Myocyte (in vitro differentiated cells): ENCODE results near the gene TMCC2. TPM values are rescaled to one million over a fixed set of nuclear protein-coding genes. Genes with fewer than 3 reads are reported as not detected.
"Not testable (repeated sequence)": the region's sequence is repeated elsewhere in the genome, so short reads cannot be mapped to it uniquely, and the experiment has no call there.

ENCODE experiments used
- DNase-seq: peaks from one replicate; pipeline ENCODE4 v3.0.0-alpha.2; 2012; ENCODE audit warnings: low read depth
- total RNA-seq: library from RNA; depleted of rRNA; stranded (reverse); fragments of >200 nt; gene quantifications from 2 replicates; pipeline ENCODE4 v1.2.3, GENCODE V29; 2014

TMCC2 gene
- total RNA-seq, 1 donor from 2014 or later = 24.0 TPM

DNA sequence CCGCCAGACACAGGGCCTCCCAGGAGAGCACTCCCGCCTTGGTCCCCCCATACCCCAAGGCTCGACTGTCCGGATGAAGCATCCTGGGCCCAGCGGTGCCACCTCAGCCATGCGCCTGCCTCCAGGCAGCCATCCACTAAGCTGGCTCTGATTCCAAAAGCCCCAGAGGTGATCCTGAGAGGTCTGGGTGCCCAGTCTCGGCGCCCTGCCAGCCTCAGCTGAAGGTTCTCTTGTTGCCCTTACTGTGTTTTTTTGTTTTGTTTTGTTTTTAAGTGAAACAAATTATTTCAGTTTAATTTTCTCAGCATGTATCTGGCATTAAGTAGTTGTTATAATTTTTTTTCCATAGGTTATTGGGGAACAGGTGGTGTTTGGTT, 48.9 kb downstream of the TMCC2 start:
- no peak for DNase-seq

- no peak for DNase-seq
Observed at GRCh38 chr1:205279986-205280385, 52.2 kb downstream of the TMCC2 start.

GRCh38 chr1:205280666-205281395, 53.1 kb downstream of the TMCC2 start:
- DNase-seq = not testable (repeated sequence)

DNA sequence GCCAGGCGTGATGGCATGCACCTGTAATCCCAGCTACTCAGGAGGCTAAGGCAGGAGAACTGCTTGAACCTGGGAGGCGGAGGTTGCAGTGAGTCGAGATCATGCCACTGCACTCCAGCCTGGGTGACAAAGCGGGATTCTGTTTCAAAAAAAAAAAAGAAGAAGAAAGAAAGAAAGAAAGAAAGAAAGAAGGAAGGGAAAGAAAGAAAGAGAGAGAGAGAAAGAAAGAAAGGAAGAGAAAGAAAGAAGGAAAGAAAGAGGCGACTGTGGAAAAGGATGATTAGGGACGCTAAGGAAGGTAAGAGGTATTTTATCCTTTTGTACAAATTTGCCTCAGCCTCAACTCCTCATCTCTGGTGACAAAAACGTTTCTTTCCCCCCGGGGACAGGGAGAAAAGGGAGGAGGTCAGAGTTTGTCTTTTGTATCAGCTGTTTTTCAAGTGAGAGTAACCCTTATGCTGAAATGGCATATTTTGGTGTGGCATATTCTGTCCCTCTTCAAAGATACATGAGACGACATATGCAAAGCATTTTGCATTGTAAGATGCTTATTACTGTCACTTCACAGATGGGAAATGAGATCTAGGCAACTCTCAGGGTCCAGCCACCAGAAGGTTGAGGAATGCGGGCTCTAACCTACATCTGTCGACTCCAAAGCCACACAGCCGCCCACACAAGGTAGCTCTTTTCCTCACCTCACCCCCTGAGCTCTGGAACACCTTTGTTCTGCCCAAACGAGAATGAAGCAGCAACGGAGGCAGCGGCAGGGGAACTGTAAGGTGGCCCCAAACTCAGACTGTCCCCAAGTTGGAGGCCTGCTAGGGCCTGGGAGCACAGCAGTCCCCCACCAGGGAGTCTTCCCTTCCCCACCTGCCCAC, 55.8 kb downstream of the TMCC2 start:
- no peak for DNase-seq

- peak; percentile 98 for DNase-seq
Observed at GRCh38 chr1:205284420-205285144, 56.8 kb downstream of the TMCC2 start.

DNA sequence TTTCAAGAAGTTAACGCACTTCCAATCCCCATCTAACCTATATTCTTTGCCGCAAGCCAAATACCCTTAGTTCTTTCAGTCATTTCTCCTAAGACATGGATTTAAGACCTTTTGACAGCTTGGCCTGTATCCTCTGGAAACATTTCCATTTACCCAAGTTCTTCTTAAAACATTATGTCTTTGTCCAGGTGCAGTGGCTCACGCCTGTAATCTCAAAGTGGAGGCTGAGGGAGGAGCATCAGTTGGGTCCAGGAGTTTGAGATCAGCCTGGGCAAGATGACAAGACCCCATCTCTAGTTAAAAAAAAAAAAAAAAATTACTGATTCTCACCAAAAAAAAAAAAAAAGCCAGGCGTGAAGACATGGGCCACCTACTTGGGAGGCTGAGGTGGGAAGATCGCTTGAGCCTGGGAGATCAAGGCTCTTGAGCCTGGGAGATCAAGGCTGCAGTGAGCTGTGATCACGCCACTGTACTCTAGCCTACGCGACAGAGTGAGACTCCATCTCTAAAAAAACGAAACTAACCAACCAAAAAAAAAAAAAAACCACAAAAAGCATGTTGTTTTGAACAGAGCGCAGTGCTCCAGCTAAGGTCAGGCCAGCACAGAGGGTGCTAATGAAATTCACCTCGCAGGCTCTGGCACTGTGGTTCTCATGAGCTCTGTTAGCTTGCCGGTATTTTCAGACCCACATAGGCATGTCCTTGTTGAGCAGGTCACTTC, 57.8 kb downstream of the TMCC2 start:
- no peak for DNase-seq

DNA sequence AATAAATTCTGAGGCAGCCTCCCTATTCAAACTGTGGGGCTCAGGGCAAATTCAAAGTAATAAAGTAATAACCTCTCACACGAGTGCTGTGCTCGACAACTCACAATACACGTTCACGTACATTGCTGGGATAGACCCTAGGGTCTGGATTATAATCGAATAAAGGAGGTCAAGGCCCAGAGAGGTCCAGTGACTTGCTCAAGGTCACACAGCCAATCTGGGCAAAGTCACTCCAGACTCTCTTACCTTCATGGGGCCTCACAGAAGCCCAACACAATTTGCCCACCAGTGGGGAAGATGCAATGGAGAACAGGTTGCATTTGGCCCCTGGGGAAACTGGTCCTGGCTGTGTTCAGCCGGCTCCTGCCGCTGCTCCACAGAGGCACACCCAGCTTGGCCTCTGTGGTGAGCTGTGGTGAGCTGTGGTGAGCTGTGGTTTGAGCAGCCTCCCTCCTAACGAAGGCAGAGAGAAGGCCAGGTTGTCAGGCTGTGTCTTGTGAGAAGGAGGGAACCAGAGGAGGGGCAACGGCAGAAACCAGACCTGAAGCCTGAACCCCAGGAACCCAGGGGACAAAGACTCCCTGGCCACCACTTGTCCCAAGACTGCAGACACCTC, 58.7 kb downstream of the TMCC2 start:
- peak; percentile 92 for DNase-seq

GRCh38 chr1:205287076-205287475, 59.3 kb downstream of the TMCC2 start:
- no peak for DNase-seq

- DNase-seq = peak; percentile 93
Observed at GRCh38 chr1:205287767-205288559, 60.2 kb downstream of the TMCC2 start.

GRCh38 chr1:205291596-205291995, 63.9 kb downstream of the TMCC2 start:
- no peak for DNase-seq

- no peak for DNase-seq
Observed at GRCh38 chr1:205293350-205294074, 65.8 kb downstream of the TMCC2 start.

GRCh38 chr1:205294175-205294917, 66.6 kb downstream of the TMCC2 start:
- peak; percentile 85 for DNase-seq

DNA sequence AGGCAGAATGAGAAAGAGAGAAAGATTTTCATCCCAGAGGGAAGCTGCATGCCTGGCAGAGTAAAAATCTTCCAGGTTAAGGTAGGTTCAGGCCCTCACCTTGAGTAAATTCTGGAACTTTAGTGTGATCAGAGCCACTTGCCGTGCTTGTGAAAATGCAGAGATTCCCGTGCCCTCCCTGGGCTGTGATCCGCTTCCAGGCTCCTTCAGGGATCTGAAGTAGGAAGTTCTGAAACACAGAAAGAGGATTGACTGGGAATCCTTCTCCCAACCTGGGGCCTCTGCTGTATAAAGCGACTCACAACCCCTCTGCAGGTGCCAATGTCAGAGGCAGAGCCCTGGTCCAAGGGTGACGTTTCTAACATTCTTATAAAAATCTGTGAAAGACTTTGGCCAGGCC, 67.2 kb downstream of the TMCC2 start:
- DNase-seq = no peak

DNA sequence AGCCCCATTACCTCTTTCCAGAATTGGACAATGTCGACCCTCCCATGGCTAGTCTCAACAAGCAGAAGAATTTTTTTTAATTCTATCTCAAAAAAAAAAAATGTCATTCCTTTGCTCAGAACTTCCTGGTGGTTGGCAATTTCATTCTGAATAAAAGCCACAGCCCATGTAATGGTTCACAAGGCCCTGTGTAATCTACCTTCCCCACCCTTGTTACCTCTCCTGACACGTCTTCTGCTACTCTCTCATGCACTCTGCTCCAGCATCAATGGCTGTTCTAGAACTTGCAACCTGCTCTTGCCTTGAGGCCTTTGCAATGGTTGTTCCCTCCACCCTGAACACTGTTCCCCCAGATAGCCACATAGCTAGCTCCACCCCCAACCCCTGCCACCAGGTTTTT, 68.4 kb downstream of the TMCC2 start:
- DNase-seq = no peak

DNA sequence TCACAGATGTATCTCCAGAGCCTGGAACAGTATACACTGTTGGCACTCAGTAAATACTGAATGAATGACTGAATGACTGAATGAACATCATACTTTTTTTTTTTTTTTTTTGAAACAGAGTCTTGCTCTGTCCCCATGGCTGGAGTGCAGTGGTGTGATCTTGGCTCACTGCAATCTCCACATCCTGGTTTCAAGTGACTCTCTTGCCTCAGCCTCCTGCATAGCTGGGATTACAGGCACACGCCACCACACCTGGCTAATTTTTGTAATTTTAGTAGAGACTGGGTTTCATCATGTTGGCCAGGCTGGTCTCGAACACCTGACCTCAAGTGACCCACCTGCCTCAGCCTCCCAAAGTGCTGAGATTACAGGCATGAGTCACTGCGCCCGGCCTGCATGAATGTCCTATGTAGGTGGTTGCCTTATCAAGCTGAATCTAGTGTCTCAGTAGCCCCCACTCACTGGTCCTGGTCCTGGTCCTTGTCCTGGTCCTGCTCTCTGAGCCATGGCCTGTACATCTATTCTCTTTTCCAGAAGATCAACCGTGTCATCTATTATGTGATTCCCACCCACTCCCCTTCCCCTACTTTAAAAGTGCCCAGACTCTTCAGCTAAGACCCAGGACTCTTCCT, 69.9 kb downstream of the TMCC2 start:
- DNase-seq = not testable (repeated sequence)

DNA sequence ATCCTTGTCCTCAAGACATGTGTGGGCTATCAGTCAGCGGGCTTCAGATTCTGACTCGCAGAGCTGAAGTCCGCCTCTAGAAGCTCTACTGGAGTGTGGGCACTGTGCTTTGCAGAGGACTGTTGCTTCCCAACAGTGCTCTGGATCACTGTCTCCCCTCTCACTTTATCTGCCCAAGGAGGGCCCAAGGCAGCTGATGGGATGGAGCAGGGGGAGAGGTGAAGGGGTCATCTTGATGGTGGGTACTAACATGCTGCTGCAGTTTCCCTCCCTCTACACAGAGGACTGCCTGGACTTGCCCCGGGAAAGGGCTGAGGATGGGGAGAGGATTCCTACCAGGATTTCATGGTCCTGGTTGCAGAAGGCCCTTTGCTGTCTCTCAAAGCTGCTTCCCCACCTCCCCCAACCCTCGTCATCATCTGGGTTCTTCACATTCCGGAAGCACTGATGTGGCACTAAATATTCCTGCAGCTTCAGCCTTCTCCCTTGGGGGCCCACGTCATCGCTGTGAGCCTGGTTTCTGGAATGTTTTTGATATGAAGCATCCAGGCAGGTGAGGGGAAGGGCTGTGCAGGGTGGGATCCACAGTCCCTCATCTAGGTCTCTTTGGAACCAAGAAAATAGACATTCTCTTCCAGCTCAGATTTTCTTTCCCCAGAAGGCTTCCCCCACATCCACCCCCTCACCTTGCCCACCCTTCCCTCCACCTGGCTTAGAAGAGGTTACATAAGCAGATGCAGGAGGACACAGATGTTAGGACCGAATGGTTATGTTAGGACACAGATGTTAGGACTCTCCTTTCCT, 70.6 kb downstream of the TMCC2 start:
- DNase-seq = peak; percentile 86

GRCh38 chr1:205300149-205300548, 72.4 kb downstream of the TMCC2 start:
- DNase-seq = no peak
